HK-2 (cell line): Measurements from ENCODE around the gene RAD17.
"Not testable (repeated sequence)": the region's sequence is repeated elsewhere in the genome, so short reads cannot be mapped to it uniquely, and the experiment has no call there.

ENCODE experiments used
- DNase-seq: peaks from one replicate; pipeline ENCODE4 v3.0.0-alpha.2; 2018; ENCODE audit not compliant: unreplicated experiment

RAD17 gene, protein sequence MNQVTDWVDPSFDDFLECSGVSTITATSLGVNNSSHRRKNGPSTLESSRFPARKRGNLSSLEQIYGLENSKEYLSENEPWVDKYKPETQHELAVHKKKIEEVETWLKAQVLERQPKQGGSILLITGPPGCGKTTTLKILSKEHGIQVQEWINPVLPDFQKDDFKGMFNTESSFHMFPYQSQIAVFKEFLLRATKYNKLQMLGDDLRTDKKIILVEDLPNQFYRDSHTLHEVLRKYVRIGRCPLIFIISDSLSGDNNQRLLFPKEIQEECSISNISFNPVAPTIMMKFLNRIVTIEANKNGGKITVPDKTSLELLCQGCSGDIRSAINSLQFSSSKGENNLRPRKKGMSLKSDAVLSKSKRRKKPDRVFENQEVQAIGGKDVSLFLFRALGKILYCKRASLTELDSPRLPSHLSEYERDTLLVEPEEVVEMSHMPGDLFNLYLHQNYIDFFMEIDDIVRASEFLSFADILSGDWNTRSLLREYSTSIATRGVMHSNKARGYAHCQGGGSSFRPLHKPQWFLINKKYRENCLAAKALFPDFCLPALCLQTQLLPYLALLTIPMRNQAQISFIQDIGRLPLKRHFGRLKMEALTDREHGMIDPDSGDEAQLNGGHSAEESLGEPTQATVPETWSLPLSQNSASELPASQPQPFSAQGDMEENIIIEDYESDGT

DNA sequence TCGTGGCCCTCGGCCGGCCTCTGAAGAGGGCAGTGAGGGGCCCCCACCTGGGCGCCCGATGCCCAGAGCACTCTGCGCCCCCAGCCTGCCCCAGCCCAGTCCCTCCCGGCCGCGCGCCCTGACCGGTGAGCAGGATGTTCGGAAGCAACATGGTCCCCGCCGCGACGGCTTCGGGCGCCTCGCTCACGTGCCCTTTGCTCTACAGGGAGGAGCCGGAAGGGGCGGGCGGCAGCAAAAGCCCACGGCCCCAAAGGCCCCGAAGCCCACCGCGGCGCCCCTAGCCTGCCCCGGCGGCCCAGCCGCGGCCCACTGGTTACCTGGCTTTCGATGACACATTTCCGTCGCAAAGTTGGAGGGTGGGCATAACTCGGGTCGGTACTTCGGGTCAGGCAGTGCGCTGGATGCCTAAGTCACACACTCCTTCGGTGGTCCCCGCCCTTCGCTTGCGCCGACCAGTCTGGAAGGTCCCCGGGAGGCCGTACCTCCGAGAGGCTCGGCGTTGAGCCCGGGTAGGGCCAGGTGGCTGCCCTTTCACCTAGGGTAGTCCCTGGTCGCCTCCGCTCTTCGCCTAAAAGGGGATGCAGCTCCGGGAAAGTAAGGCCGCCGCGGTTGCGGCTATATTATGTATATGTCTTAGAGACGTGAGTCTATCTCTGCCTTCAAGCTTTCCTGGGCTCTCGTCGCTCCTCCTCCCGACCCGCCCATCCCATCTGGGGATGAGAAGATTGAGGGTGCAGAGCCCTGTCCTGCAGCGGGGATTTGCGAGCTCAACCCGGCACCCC, at the start of gene RAD17, which contains the start of the genes AK6 and TAF9:
RAD17 (plus strand) TSS at position 479 of the 782 bp plus-strand sequence. CDS start 2,391 bp downstream, outside the sequence.
AK6 (minus strand) TSS at position 181 of the 782 bp plus-strand sequence; CDS start at position 151, 30 bp downstream.
TAF9 (minus strand) TSS at position 181 of the 782 bp plus-strand sequence. CDS start 3,783 bp downstream, outside the sequence.
- DNase-seq: peak; percentile 87

DNA sequence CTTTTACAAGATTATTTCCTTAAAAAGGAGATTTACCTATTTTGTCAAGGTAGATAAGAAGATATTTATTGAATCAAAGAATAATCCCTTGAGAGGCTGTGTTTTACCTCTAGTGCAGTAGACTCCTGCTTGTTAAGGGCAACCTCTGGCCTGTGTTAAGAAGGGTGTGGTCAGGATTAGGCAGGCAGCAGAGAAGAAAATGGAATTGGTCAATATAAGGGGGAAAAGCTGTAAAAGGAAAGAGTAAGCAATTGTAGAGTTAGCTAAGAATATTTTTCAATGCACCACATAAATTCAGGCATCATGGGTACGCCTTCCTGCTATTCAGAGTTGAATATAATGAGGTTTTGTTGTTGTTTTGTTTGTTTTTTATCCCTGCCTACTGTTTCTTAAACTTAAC, 43.3 kb upstream of the RAD17 start:
- no peak for DNase-seq

DNA sequence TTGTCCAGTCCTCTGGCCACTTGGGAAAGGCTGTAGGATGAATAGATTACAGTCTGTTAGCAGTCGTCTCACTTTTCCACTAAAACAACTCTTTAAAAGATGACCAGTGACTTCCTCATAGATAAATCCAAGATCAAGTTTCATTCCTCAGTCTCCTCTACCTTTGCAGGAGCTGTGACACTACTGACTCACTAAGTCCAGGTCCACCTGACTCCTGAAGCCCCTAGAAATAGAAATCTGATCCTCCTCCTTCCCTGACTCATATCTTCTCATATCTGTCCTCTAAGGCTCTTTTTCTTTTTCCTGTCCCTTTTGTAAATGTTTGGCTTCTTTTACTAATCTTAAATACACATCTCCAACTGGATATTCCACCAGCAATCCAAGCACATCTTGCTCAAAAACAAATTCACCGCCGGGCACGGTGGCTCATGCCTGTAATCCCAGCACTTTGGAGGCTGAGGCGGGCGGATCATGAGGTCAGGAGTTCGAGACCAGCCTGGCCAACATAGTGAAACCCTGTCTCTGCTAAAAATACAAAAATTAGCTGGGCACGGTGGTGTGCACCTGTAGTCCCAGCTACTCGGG, 39.6 kb upstream of the RAD17 start:
- no peak for DNase-seq

DNA sequence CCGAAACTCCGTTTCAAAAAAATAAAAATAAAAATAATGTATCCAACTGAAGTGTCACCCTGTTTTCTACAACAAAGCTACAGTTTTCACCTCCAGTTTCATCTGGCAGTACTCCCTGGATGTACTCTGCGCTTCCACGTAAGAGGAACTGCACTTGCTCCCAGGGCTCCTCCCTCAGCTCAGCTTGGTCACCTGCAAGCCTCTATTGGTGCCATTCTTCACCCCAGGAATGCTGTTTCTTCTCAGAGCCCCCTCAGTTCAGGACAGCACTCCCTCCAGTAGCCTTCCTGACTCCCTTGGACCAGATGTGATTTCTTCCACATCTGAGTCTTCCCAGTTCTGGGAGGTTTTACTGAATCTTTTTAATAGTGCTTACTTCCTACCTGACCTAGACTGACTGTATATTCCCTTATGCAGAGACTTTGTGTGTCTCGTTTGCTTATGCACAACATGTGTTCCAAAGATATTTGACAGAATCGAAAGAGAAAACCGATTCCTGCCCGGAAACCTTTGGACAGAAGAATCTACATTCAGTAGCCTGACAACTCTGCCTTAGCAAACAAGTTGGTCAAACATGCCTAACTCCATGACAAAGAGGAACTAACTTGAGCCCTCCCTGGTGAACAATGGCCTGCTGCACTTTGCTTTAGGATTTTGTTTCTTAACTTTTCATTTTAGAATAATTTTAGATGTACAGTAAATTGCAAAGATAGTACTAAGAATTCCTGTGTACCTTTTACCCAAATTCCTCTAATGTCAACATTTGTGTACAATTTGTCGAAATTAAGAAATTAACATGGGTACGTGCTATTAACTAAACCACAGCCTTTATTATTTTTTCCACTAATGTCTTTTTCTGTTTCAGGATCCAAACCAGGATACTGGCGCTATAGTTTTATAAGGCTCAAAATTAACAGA, 37.8 kb upstream of the RAD17 start:
- DNase-seq: no peak

DNA sequence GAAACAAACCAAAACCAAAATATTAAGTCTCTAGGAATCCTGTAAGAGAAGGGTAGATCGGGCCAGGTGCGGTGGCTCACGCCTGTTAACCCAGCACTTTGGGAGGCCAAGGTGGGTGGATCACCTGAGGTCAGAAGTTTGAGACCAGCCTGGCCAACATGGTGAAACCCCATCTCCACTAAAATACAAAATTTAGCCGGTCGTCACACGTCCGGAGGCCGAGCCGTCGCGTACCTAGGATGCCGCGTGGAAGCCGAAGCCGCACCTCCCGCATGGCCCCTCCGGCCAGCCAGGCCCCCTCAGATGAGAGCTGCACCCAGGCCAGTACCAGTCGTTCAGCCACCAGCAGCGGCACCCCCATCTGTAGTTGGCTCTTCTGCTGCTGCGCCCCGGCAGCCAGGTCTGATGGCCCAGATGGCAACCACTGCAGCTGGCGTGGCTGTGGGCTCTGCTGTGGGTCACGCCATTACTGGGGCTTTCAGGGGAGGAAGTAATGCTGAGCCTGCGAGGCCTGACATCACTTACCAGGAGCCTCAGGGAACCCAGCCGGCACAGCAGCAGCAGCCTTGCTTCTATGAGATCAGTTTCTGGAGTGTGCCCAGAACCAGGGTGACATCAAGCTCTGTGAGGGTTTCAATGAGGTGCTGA, 35.8 kb upstream of the RAD17 start:
- DNase-seq: not testable (repeated sequence)

DNA sequence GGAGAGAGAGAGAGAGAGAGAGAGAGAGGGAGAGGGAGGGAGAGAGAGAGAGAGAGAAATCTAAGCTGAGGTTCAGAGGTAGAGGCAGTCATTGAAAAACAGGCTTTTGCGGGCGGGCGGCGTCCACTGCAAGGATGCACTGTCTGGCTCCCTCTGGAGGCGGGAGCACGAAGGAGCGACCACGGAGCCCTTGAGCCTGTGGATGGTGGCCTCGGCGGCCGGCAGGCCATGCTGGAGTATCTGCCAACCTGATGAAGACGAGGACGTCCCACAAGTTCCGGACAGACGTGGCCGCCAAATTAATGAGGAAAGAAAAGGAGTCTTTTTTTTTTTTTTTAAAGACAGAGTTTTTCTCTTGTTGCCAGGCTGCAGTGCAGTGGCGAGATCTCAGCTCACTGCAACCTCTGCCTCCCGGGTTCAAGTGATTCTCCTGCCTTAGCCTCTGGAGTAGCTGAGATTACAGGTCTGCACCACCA, 34.8 kb upstream of the RAD17 start:
- DNase-seq: peak; percentile 70

DNA sequence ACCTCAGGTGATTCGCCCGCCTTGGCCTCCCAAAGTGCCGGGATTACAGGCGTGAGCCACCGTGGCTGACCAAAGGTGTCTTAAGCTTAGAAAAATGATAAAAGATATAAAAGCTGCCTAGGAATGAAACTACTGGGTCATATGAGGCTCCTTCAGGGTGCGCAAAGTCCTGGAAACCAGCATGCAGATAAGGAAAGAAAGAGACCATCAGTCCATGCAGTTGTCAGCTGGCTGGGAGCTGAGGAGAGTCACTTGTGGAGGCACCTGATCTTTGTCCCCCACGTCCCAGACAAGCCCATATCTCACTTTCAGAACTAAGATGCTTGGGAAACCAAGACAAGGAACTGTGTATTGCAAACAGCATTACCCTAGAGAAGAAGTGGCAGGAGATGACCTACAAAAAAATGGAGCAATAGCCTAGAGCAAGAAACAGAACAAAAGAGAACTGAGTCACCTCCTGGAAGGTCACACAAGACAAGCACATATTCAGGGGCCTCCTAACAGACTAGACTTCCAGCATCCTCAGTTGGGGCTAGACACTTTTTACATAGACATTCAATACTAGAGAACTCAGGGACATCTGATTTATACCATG, 34.2 kb upstream of the RAD17 start:
- DNase-seq: no peak

DNA sequence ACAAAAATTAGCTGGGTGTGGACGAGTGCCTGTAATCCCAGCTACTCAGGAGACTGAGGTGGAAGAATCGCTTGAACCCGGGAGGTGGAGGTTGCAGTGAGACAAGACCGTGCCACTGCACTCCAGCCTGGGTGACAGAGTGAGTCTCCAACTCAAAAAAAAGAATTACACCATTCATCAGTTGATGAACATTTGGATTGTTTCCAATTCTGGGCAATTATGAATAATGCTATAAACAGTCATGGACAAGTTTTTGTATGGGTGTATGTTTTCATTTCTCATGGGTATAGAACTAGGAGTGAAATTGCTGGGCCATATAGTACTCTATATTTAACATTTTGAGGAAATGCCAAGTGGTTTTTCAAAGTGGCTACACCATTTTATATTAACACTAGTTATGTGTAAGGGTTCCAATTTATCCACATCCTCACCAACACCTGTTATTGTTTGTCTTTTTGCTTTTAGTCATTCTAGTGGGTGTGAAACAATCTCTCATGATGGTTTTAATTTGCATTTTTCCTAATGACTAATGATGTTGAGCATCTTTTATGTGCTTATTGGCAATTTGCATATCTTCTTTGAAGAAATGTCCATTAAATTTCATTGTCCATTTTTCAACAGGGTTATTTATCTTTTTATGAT, 28.0 kb upstream of the RAD17 start:
- DNase-seq: no peak

DNA sequence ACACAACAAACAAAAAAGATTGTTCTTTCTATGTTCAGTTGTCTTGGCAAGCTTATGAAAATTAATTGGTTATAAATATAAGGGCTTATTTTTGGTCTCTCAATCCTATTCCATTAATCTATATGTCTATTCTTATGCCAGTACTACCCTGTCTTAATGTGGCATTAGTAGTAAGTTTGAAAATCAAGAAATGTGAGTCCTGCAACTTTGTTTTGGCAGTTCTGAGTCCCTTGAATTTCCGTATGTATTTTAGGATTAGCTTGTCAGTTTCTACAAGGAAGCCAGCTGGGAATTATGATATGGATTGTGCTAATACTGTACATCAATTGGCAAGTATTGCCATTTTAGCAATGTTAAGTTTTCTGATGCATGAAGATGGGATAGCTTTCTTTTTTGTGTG, 26.5 kb upstream of the RAD17 start:
- no peak for DNase-seq

DNA sequence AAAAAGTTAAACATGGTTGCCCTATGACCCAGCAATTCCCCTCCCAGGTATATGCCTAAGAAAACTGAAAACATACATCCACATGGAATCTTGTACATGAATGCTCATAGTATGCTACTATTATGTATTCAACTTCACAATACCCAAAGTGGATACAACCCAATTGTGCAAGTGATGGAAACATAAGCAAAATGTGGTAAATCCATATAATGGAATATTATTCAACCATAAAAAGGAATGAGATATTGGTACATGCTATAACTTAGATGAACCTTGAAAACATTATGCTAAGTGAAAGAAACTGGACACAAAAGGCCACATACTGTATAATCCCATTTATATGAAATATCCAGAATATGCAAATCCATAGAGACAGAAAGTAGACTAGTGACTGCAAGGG, 19.0 kb upstream of the RAD17 start:
- no peak for DNase-seq

DNA sequence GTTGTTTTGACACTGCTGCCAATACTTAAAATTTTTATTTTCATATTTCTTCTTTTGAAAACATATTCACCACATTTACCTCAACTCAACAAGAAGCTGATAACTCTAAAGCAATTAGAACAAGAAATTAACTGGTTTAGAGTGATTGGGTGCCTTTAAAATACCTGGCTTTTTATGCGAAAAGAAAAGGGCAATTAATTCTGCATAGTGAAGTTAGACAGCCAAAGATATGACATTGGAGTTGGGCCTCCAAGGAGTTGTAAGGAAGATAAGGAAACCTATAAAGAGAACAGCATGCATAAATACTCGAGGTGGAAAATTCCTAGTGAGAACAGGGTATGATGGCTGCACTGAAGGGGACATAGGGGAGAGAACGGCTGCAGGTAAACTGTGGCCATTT, 9.9 kb upstream of the RAD17 start:
- DNase-seq: no peak

DNA sequence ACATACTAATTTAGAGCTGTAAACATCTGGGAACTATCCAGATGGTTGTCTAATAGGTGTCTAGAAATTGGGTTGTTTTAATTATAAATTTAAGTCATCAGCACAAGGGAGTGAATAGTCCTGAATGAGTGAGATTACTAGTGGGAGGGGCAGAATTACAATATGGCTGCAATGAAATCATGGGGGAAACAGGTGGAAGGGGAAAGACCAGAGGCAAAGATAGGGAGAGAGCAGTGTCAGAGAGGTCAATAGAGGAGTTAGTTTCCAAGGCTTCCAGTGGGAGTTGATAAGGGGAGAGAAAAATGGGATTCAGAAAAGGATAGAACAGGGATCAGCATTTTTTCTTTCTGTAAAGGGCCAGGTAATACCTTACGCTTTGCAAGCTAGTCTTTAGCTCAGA, 9.2 kb upstream of the RAD17 start:
- no peak for DNase-seq

DNA sequence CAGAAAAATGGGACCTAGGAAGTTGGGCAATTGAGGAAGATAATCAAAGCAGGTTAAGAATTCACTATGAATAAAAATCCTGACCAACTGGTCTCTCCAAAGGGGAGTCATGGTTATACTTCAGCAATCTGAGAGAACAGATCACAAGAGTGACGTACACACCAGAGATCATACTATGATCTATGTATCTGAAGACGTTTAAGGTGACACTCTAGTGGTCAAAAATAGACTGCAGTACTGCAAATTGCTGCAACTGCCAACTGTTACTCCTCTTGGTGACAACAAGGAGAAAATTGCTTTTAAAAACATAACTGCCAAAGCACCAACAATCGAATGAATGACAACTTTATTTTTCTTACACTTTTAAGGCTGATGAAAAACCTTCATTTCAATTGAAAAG, 5.2 kb upstream of the RAD17 start:
- DNase-seq: no peak

DNA sequence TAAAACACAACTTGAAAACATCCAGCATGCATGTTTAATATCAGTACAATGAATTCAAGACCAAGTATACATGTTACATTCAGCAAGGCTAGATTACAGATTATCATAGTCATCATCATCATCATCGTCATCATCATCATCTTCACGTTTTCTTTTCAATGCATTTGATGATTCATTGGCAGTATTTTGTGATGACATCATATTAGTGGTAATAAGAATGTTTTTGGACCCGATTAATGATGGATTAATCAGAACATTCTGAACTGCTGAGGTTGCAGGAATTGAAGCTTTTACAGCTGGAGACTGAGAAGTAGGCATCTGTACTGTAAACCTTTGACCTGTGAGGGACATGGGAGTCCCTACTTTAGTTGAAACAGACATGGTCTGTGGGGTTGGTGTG, 4.8 kb upstream of the RAD17 start:
- no peak for DNase-seq

DNA sequence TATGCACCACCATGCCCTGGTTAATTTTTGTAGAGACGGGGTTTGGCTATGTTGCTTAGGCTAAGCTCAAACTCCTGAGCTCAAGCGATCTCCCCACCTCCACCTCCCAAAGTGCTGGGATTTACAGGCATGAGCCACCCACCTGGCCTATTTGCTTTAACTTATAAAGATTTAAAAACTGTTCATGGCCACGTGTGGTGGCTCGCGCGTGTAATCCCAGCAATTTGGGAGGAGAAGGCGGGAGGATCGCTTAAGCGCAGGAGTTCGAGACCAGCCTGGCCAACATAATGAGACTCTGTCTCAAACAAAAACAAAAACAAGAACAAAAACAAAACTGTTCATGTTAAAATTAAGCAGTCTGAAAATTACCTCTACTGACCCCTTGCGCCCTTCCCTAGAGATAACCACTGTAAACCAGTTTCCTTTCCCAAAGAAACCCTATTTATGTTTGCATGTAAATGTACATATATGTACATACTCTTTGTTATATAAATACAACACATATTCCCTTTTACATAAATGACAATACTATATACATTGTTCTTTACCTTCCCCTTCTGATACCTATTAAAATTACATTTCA, 1.8 kb upstream of the RAD17 start:
- no peak for DNase-seq

DNA sequence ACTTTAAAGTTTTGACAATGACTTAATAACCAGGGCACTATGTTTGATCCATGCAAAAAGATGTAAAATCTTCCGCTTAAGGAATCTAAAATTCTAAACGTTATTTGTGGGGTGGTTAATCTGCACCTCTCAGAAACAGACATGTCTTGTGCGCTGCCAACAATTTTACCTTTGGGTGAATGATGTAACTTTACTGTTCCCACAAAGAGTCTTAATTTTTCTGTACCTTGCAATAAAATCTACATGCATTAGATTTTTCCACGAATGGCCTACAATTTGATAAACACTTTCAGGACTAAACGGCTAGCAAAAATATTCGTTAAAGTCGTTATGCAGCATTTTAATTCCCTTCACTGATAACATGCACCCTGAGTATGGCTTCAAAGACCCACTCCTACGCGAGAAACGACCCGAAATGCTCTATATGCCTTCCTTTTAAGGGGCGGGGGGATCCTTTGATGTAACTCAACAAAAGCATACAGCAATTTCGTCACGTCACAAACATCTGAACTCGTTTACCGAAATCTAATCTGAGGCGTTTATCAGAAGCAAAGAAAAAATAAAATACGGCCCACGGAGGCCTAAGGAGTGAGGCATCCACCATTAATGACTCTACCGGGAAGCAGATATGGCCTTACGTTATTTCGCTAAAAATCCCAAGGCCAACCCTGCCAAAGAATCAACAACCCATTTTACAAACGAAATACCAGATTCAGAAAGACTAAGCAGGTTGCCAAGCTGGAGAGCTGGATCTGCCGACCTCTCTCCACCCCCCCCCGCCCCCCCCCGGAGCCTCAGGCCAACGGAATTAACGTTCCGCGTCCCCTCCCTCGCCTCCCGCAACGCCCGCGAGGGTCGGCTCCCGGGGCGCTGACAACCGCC, 919 bp upstream of the RAD17 start:
- no peak for DNase-seq

DNA sequence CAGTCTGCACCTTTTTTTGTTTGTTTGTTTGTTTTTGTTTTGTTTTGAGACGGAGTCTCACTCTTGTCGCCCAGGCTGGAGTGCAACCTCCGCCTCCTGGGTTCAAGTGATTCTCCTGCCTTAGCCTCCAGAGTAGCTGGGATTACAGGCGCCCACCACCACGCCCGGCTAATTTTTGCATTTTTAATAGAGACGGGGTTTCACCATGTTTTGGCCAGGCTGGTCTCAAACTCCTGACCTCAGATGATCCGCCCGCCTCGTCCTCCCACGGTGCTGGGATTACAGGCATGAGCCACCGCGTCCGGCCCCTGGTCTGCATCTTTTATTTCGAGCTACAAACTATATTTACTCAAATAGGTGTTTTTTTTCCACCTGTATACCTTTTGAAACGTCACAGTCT, 717 bp downstream of the RAD17 start:
- not testable (repeated sequence) for DNase-seq

DNA sequence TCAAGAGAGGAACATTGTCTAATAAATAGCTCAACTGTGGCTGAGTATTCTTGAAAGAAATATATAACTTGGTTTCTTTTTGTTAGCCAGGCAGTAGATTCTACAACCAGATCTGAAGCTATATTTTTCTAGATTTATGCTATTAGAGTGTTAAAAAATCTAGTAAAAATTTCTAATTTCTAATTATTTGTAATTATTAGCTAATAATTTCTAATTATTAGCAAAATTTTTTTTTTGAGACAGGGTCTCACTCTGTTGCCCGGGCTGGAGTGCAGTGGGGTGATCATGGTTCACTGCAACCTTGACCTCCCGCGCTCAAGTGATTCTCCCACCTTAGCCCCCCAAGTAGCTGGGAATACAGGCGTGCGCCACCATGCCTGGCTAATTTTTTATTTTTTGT, 2.8 kb downstream of the RAD17 start:
- no peak for DNase-seq
